Keratinocyte (primary cell): ENCODE data around the gene GCK. TPM values are rescaled to one million over a fixed set of nuclear protein-coding genes. Genes with fewer than 3 reads are reported as not detected.

Experiments used
- DNase-seq: peaks from one replicate; pipeline ENCODE4 v3.0.0-alpha.2; 2011; ENCODE audit warnings: low read depth, missing footprints, low spot score
- FAIRE-seq: peaks from 2 replicates; lab custom pipeline; 2011; peaks lifted over from hg19 to GRCh38; lab: Jason Lieb, UNC
- H2AFZ ChIP-seq: 2 replicates; pipeline ENCODE4 v1.6.0; 2012; ENCODE audit warnings: low read length, control low read depth, inconsistent platforms; ENCODE audit not compliant: control insufficient read depth
- H3K27ac ChIP-seq: 2 replicates; pipeline ENCODE4 v1.5.1; 2011; ENCODE audit warnings: low read length; ENCODE audit not compliant: control insufficient read depth, insufficient read depth
- H3K27me3 ChIP-seq: 3 replicates; pipeline ENCODE4 v1.6.0; 2011; ENCODE audit warnings: low read length; ENCODE audit not compliant: control insufficient read depth, insufficient read depth; ENCODE audit errors: extremely low read depth
- H3K36me3 ChIP-seq, 2 experiments: 2 replicates in 1 of 2; 3 replicates in 1 of 2; pipeline ENCODE4 v1.5.1; 2011; ENCODE audit warnings: low read length in 2 of 2, mild to moderate bottlenecking in 1 of 2; ENCODE audit not compliant: control insufficient read depth in 2 of 2, insufficient read depth in 2 of 2; ENCODE audit errors: extremely low read depth in 1 of 2
- H3K4me1 ChIP-seq: 3 replicates; pipeline ENCODE4 v1.5.1; 2011; ENCODE audit warnings: low read length; ENCODE audit not compliant: control insufficient read depth, insufficient read depth; ENCODE audit errors: extremely low read depth
- H3K4me2 ChIP-seq: 3 replicates; pipeline ENCODE4 v1.6.0; 2011; ENCODE audit warnings: low read depth, low read length; ENCODE audit not compliant: control insufficient read depth, insufficient read depth; ENCODE audit errors: extremely low read depth
- H3K4me3 ChIP-seq, 3 experiments: fragments of 200-600 bp in 1 of 3; sonication (generic) in 1 of 3; 2 replicates in 2 of 3; 3 replicates in 1 of 3; pipeline ENCODE4 v1.5.1; 2011 to 2016; ENCODE audit warnings: low read length in 3 of 3, mild to moderate bottlenecking in 3 of 3, control low read depth in 2 of 3, inconsistent platforms in 1 of 3, low read depth in 1 of 3, mixed read lengths in 1 of 3, mixed run types in 1 of 3, moderate library complexity in 1 of 3; ENCODE audit not compliant: control insufficient read depth in 2 of 3, insufficient read depth in 2 of 3; ENCODE audit errors: extremely low read depth in 1 of 3
- H3K79me2 ChIP-seq: 2 replicates; pipeline ENCODE4 v1.6.0; 2012; ENCODE audit warnings: low read length; ENCODE audit not compliant: control insufficient read depth, insufficient read depth
- H3K9ac ChIP-seq: 3 replicates; pipeline ENCODE4 v1.6.0; 2011; ENCODE audit warnings: low read length; ENCODE audit not compliant: control insufficient read depth, insufficient read depth; ENCODE audit errors: extremely low read depth
- H3K9me1 ChIP-seq: 3 replicates; pipeline ENCODE4 v1.6.0; 2011; ENCODE audit warnings: low read length; ENCODE audit not compliant: control insufficient read depth, insufficient read depth; ENCODE audit errors: extremely low read depth
- H3K9me3 ChIP-seq: 2 replicates; pipeline ENCODE4 v1.5.1; 2012; ENCODE audit warnings: low read depth, low read length; ENCODE audit not compliant: control insufficient read depth
- H4K20me1 ChIP-seq: 3 replicates; pipeline ENCODE4 v1.6.0; 2011; ENCODE audit warnings: low read length; ENCODE audit not compliant: control insufficient read depth, insufficient read depth; ENCODE audit errors: extremely low read depth
- EZH2 ChIP-seq: IDR thresholded peaks from one replicate; pipeline ENCODE4 v1.6.1; 2012; ENCODE audit warnings: inconsistent platforms, mild to moderate bottlenecking, low read length, moderate library complexity
- dilution Hi-C: fragments of 300-500 bp; cut with MboI; formaldehyde crosslinking; loops from one replicate; pipeline ENCODE4 v1.7.0; 2020; ENCODE audit warnings: low sequenced_read_pairs; ENCODE audit not compliant: extremely low pct_ligation_motif_present
- polyA plus RNA-seq, 5 experiments: library from polyadenylated mRNA; depleted of rRNA in 3 of 5; stranded (reverse) in 3 of 5; stranded (forward) in 1 of 5; unstranded in 1 of 5; fragments of >200 nt; gene quantifications; 1 replicate in 1 of 5; 2 replicates in 3 of 5; 3 replicates in 1 of 5; pipeline versions ENCODE4 v1.2.1 to v1.2.3, GENCODE V29; 2011 to 2012; ENCODE audit warnings: missing spikeins in 2 of 5, low read depth in 1 of 5, low replicate concordance in 1 of 5
- TF ChIP-seq, protein P1 (sequence below), 3 experiments: IDR thresholded peaks in 1 of 3; conservative IDR thresholded peaks in 1 of 3; optimal IDR thresholded peaks in 1 of 3; 2 replicates in 2 of 3; 3 replicates in 1 of 3; pipeline versions ENCODE3 to v1.5.1; 2011; ENCODE audit warnings: low read length in 3 of 3, mild to moderate bottlenecking in 3 of 3, moderate library complexity in 2 of 3, control low read depth in 1 of 3, inconsistent platforms in 1 of 3; ENCODE audit not compliant: insufficient read depth in 2 of 3; ENCODE audit errors: extremely low read depth in 1 of 3

The GCK gene
- polyA plus RNA-seq, 1 donor (not counting 4 experiments of a cell fraction or from before 2014, with no cell fraction given): not detected

- DNase-seq: no peak
- Histone ChIP-seq H3K27ac (no peak overlapping the region), H3K4me3 (no peak overlapping the region), H3K27me3 (peaks cover 5% of the 10 kb centered on the region), H3K4me2 (no peak overlapping the region), H3K9ac (no peak overlapping the region), H4K20me1 (no peaks in the 10 kb centered on the region), H3K79me2 (no peaks in the 10 kb centered on the region), H3K36me3 (no peaks in the 10 kb centered on the region), H3K9me1 (no peaks in the 10 kb centered on the region), H3K4me1 (peaks cover 17% of the 10 kb centered on the region), H2AFZ (no peak overlapping the region), H3K9me3 (no peaks in the 10 kb centered on the region)
- dilution Hi-C loops: no loop called here
- FAIRE-seq: no peak
- TF ChIP-seq, protein P1, sequence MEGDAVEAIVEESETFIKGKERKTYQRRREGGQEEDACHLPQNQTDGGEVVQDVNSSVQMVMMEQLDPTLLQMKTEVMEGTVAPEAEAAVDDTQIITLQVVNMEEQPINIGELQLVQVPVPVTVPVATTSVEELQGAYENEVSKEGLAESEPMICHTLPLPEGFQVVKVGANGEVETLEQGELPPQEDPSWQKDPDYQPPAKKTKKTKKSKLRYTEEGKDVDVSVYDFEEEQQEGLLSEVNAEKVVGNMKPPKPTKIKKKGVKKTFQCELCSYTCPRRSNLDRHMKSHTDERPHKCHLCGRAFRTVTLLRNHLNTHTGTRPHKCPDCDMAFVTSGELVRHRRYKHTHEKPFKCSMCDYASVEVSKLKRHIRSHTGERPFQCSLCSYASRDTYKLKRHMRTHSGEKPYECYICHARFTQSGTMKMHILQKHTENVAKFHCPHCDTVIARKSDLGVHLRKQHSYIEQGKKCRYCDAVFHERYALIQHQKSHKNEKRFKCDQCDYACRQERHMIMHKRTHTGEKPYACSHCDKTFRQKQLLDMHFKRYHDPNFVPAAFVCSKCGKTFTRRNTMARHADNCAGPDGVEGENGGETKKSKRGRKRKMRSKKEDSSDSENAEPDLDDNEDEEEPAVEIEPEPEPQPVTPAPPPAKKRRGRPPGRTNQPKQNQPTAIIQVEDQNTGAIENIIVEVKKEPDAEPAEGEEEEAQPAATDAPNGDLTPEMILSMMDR (optimal IDR thresholded peaks at IDR 0.05 in 1 of 3, IDR thresholded peaks at IDR 0.05 in 1 of 3, conservative IDR thresholded peaks at IDR 0.05 in 1 of 3; ENCODE audit: extremely low read depth in 1 of 3, insufficient read depth in 2 of 3, low read length in 3 of 3): no peak
- no peak for TF ChIP-seq EZH2
Measured at GRCh38 chr7:44099669-44100068, 89.6 kb downstream of the GCK start.

GRCh38 chr7:44098092-44099068, 90.9 kb downstream of the GCK start:
- no peaks in the 10 kb centered on the region for H3K36me3 ChIP-seq
- no peak overlapping the region for H3K4me2 ChIP-seq
- dilution Hi-C loops: no loop called here

More at GRCh38 chr7:44098092-44099068, 90.9 kb downstream of the GCK start:
- Histone ChIP-seq H2AFZ (no peak overlapping the region), H4K20me1 (no peaks in the 10 kb centered on the region), H3K79me2 (no peaks in the 10 kb centered on the region), H3K4me1 (peaks cover 14% of the 10 kb centered on the region), H3K27me3 (no peaks in the 10 kb centered on the region), H3K4me3 (no peak overlapping the region), H3K9me3 (no peaks in the 10 kb centered on the region), H3K9me1 (no peaks in the 10 kb centered on the region), H3K27ac (no peak overlapping the region), H3K9ac (no peak overlapping the region)
- FAIRE-seq: no peak
- DNase-seq: no peak
- TF ChIP-seq EZH2: no peak
- TF ChIP-seq, protein P1 (optimal IDR thresholded peaks at IDR 0.05 in 1 of 3, IDR thresholded peaks at IDR 0.05 in 1 of 3, conservative IDR thresholded peaks at IDR 0.05 in 1 of 3; ENCODE audit: extremely low read depth in 1 of 3, insufficient read depth in 2 of 3, low read length in 3 of 3): no peak
